SK-N-MC (cell line): ENCODE results near the gene SERPINE1.
"Not testable (repeated sequence)": the region's sequence is repeated elsewhere in the genome, so short reads cannot be mapped to it uniquely, and the experiment has no call there.

Experiments
- DNase-seq: peaks from one replicate; pipeline ENCODE4 v3.0.0-alpha.2; 2011; ENCODE audit warnings: low read depth, low spot score
- H3K27ac ChIP-seq: fragments of 200-600 bp; sonication (generic); 2 replicates; pipeline ENCODE4 v1.5.1; 2016; ENCODE audit warnings: mixed run types
- H3K36me3 ChIP-seq: fragments of 200-600 bp; sonication (generic); 2 replicates; pipeline ENCODE4 v1.6.1; 2017; ENCODE audit warnings: antibody characterized with exemption, low read length, mixed read lengths; ENCODE audit not compliant: insufficient read depth
- H3K4me3 ChIP-seq: fragments of 200-600 bp; sonication (generic); 2 replicates; pipeline ENCODE4 v1.5.1; 2016
- H3K9ac ChIP-seq: fragments of 200-600 bp; sonication (generic); 2 replicates; pipeline ENCODE4 v1.8.0; 2017; ENCODE audit warnings: mixed run types, mixed read lengths; ENCODE audit not compliant: insufficient read length
- H3K9me3 ChIP-seq: fragments of 200-600 bp; sonication (generic); 2 replicates; pipeline ENCODE4 v1.6.1; 2017; ENCODE audit warnings: low read depth, mild to moderate bottlenecking, antibody characterized with exemption, low read length, moderate library complexity, mixed read lengths
- EZH2 ChIP-seq: fragments of 200-600 bp; sonication (generic); IDR thresholded peaks from one replicate; pipeline ENCODE4 v1.6.1; 2017; ENCODE audit warnings: antibody characterized with exemption
- FOXP2 ChIP-seq: optimal IDR thresholded peaks from 2 replicates; pipeline ENCODE3; 2011; ENCODE audit warnings: mild to moderate bottlenecking, moderate library complexity; ENCODE audit not compliant: insufficient read depth; ENCODE audit errors: extremely low read length, control extremely low read depth
- POLR2AphosphoS5 ChIP-seq: IDR thresholded peaks from 2 replicates; pipeline ENCODE4 v1.6.1; 2012; ENCODE audit warnings: mild to moderate bottlenecking, low read depth, low read length, borderline replicate concordance

Gene SERPINE1

DNA sequence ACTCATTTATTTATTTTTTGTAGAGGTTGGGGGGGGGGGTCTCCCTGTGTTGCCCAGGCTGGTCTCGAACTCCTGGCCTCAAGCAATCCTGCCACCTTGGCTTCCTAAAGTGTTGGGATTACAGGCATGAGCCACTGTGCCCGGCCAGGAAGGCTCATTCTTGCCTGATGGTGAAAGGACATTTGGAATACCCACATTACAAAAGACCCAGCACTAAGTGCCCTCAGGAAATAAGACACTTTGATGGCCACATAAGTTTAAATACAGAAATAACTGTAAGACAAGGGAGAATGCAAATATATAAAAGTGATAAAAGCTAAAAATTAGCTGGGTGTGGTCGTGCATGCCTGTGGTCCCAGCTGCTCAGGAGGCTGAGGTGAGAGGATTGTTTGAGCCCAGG, 8.0 kb upstream of the SERPINE1 start:
- Histone ChIP-seq H3K36me3 (no peaks in the 10 kb centered on the region), H3K4me3 (no peak overlapping the region), H3K9ac (no peak overlapping the region), H3K27ac (no peak overlapping the region), H3K9me3 (no peaks in the 10 kb centered on the region)
- no peak for TF ChIP-seq POLR2AphosphoS5
- no peak for TF ChIP-seq EZH2
- no peak for TF ChIP-seq FOXP2
- DNase-seq, result no peak

- H3K9ac ChIP-seq, result no peak overlapping the region
- no peak overlapping the region for H3K27ac ChIP-seq
- no peak for DNase-seq
- H3K9me3 ChIP-seq, result no peaks in the 10 kb centered on the region
- H3K36me3 ChIP-seq, result no peaks in the 10 kb centered on the region
- H3K4me3 ChIP-seq, result no peak overlapping the region
- no peak for TF ChIP-seq FOXP2
- no peak for TF ChIP-seq EZH2
- TF ChIP-seq POLR2AphosphoS5, result no peak
Measured at GRCh38 chr7:101119876-101120275, 7.0 kb upstream of the SERPINE1 start.

DNA sequence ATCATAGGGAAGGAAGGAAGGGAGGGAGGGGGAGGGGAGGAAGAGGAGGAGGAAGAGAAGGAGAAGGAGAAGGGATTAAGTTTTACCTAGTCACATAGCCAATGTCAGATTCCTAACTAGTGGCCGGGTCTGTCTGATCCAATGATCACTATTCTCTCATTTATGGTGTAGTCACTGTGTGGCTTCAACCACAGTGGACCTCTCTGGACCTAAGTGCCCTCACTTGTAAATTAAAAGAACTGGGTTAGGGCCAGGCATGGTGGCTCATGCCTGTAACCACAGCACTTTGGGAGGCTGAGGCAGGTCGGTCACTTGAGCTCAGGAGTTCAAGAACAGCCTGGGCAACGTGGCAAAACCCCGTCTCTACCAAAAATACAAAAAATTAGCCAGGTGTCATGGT, 6.6 kb upstream of the SERPINE1 start:
- no peak overlapping the region for H3K4me3 ChIP-seq
- no peak overlapping the region for H3K27ac ChIP-seq
- TF ChIP-seq FOXP2, result no peak
- TF ChIP-seq EZH2, result no peak
- TF ChIP-seq POLR2AphosphoS5, result no peak
- H3K36me3 ChIP-seq, result no peaks in the 10 kb centered on the region
- no peaks in the 10 kb centered on the region for H3K9me3 ChIP-seq
- no peak overlapping the region for H3K9ac ChIP-seq
- no peak for DNase-seq

GRCh38 chr7:101121631-101121990, 5.3 kb upstream of the SERPINE1 start:
- not testable (repeated sequence) for H3K9me3 ChIP-seq, H3K27ac ChIP-seq, H3K36me3 ChIP-seq, DNase-seq, H3K4me3 ChIP-seq, H3K9ac ChIP-seq

- no peak for TF ChIP-seq EZH2
- no peak for TF ChIP-seq POLR2AphosphoS5
- TF ChIP-seq FOXP2, result no peak
- DNase-seq, result no peak
- Histone ChIP-seq H3K27ac (no peak overlapping the region), H3K9ac (no peak overlapping the region), H3K9me3 (no peaks in the 10 kb centered on the region), H3K36me3 (no peaks in the 10 kb centered on the region), H3K4me3 (no peak overlapping the region)
Measured at GRCh38 chr7:101121991-101122932, 4.6 kb upstream of the SERPINE1 start.

GRCh38 chr7:101122933-101123702, 3.8 kb upstream of the SERPINE1 start:
- Histone ChIP-seq H3K4me3 (no peak overlapping the region), H3K9ac (no peak overlapping the region), H3K9me3 (no peaks in the 10 kb centered on the region), H3K27ac (no peak overlapping the region), H3K36me3 (no peaks in the 10 kb centered on the region)
- DNase-seq, result no peak
- no peak for TF ChIP-seq FOXP2
- TF ChIP-seq POLR2AphosphoS5, result no peak
- no peak for TF ChIP-seq EZH2

- no peak for DNase-seq
- Histone ChIP-seq H3K4me3 (no peak overlapping the region), H3K36me3 (no peaks in the 10 kb centered on the region), H3K9ac (no peak overlapping the region), H3K27ac (no peak overlapping the region), H3K9me3 (no peaks in the 10 kb centered on the region)
- TF ChIP-seq EZH2 (no peak), FOXP2 (no peak), POLR2AphosphoS5 (no peak)
Measured at GRCh38 chr7:101123703-101124068, 3.2 kb upstream of the SERPINE1 start.

DNA sequence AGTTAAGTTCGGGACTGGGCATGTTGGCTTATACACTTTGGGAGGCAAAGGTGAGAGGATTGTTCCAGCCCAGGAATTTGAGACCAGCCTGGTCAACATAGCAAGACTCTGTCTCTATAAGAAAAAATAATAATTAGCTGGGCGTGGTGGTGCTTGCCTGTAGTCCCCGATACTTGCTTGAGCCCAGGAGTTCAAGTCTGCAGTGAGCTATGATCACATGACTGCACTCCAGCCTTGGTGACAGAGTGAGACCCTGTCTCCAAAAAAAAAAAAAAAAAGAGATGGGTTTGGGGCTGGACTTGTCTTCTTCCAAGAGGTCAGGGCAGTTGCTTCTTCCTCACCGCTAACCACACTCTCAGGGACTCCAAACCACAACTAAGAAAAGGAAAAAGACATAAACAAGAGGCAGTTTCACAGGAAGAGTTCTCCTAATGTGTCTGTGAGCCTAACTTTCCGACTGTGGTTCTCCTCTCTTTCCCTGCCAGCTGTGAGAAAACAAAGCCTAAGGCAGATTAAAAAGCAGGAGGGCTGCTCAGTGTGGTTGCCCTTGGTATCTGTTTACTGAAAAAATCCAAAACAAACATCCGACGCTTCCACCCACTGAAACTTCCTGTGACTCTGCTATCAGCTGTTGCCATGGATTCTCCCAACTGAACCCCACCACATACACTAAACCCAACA, 2.4 kb upstream of the SERPINE1 start:
- H3K27ac ChIP-seq, result no peak overlapping the region
- no peak for DNase-seq
- TF ChIP-seq FOXP2, result peak; percentile 50
- no peak for TF ChIP-seq POLR2AphosphoS5
- TF ChIP-seq EZH2, result no peak
- no peaks in the 10 kb centered on the region for H3K9me3 ChIP-seq
- H3K9ac ChIP-seq, result no peak overlapping the region
- H3K4me3 ChIP-seq, result no peak overlapping the region
- H3K36me3 ChIP-seq, result no peaks in the 10 kb centered on the region
